ENCODE results near the gene GET3. TPM values are rescaled to one million over a fixed set of nuclear protein-coding genes. Genes with fewer than 3 reads are reported as not detected.
A peak's percentile ranks its signal among the peaks of the same experiment; 100 is the strongest.

GET3 gene
- total RNA-seq = 104 and 107 TPM in 2 replicates

DNA sequence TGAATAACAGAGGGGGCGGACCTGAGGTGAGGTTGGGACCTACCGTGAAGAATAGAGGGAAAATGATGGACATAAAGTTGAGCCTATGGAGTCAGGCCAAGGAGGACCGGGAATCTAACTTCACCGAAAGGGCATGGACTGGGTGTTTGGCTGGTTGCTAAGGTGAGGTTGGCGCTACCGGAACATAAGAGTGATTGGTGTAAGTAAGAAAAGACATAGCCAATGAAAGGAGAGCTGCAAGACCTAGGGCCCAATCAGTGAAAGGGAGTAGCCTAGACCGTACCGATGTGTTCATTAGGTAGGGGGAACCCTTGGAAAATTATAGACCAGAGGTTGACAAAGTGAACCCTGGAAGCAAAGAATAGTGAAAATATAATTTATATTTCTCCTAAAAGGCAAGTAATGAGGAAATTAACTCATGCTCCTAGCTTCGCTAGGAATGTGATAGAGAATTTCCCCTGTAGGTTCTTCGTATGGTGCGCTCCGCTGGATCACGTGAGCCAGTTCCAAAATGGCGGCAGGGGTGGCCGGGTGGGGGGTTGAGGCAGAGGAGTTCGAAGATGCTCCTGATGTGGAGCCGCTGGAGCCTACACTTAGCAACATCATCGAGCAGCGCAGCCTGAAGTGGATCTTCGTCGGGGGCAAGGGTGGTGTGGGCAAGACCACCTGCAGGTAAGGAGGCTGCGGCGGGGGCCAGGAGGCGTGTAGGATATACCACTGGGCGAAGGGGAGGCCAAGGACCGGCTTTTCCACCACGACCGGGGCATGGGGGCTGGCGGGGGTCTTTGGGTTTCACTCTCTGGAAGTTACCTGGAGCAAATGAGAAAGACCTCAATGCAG is at the start of gene GET3:
Gene GET3 (plus strand): TSS at position 503 of the 840 bp plus-strand sequence. CDS start 9 bp downstream, at position 512.
- FAIRE-seq = peak; percentile 97
- peak; percentile 100 for DNase-seq (ENCODE audit: low read depth)
- peak within 1 kb of the TSS; percentile 81 for H3K4me3 ChIP-seq (ENCODE audit: low read depth, low read length)
- H3K36me3 ChIP-seq (ENCODE audit: control insufficient read depth, insufficient read depth, low read length) = peaks cover 8% of the 10 kb centered on the region
- no peaks in the 10 kb centered on the region for H3K27me3 ChIP-seq (ENCODE audit: control insufficient read depth, insufficient read depth, low read length)
- TF ChIP-seq, protein P1, sequence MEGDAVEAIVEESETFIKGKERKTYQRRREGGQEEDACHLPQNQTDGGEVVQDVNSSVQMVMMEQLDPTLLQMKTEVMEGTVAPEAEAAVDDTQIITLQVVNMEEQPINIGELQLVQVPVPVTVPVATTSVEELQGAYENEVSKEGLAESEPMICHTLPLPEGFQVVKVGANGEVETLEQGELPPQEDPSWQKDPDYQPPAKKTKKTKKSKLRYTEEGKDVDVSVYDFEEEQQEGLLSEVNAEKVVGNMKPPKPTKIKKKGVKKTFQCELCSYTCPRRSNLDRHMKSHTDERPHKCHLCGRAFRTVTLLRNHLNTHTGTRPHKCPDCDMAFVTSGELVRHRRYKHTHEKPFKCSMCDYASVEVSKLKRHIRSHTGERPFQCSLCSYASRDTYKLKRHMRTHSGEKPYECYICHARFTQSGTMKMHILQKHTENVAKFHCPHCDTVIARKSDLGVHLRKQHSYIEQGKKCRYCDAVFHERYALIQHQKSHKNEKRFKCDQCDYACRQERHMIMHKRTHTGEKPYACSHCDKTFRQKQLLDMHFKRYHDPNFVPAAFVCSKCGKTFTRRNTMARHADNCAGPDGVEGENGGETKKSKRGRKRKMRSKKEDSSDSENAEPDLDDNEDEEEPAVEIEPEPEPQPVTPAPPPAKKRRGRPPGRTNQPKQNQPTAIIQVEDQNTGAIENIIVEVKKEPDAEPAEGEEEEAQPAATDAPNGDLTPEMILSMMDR (IDR thresholded peaks at IDR 0.05; ENCODE audit: insufficient read depth, low read length, severe bottlenecking) = no peak

DNA sequence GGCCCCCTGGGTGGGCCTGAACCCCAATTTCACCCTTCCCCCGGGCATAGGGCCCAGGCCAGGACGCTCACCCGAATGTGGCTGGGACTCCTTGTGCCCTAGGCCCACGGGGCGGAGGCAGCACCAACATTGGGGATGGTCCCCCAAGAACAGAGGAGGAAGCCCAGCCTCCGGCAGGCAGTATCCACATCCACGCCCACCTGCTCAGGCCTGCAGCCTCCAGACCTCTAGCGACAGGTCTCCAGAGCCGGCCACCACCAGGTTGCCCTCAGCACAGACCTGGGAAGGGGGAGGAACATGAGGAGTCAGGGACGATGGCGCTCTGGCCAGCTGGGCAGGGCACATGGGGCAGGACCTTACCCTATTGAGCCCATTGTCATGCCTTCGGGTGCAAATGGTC is 48.3 kb upstream of the GET3 start:
- peaks cover 15% of the 10 kb centered on the region for H3K36me3 ChIP-seq (ENCODE audit: control insufficient read depth, insufficient read depth, low read length)
- H3K4me3 ChIP-seq (ENCODE audit: low read depth, low read length) = no peak overlapping the region
- H3K27me3 ChIP-seq (ENCODE audit: control insufficient read depth, insufficient read depth, low read length) = no peaks in the 10 kb centered on the region
- no peak for FAIRE-seq
- TF ChIP-seq, protein P1 (IDR thresholded peaks at IDR 0.05; ENCODE audit: insufficient read depth, low read length, severe bottlenecking) = no peak
- no peak for DNase-seq (ENCODE audit: low read depth)

DNA sequence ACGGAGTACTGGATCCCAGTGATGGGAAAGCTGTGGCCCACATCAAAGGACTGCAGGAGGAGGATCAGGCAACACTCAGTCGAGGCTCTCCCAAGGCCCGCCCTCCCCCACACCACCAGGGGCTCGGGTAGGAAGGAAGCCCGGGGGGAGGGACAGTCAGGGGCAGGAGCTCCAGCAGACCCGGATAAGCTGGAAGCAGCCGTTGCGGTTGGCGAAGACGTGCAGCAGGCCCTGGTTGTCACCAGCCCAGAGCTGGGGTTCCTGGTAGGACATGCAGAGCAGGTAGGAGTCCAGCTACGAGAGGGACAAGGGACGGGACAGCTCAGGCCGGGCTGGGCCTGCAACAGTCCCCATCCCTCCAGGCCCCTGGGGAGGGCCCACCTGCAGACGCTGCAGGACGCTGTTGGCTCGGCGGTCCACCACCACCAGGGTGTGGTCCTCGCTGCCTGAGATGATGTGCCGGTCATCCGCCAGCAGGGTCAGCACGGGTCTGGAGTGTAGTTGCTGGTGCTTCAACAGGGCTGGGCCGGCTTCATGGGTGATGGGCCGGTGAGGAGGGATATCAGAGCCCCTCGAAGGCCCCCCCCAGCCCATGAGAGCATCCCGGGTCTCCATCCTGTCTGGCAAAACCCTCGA is 47.6 kb upstream of the GET3 start:
- H3K36me3 ChIP-seq (ENCODE audit: control insufficient read depth, insufficient read depth, low read length) = peaks cover 15% of the 10 kb centered on the region
- DNase-seq (ENCODE audit: low read depth) (no peak), FAIRE-seq (no peak)
- H3K27me3 ChIP-seq (ENCODE audit: control insufficient read depth, insufficient read depth, low read length) = no peaks in the 10 kb centered on the region
- TF ChIP-seq, protein P1 (IDR thresholded peaks at IDR 0.05; ENCODE audit: insufficient read depth, low read length, severe bottlenecking) = no peak
- H3K4me3 ChIP-seq (ENCODE audit: low read depth, low read length) = no peak overlapping the region

DNA sequence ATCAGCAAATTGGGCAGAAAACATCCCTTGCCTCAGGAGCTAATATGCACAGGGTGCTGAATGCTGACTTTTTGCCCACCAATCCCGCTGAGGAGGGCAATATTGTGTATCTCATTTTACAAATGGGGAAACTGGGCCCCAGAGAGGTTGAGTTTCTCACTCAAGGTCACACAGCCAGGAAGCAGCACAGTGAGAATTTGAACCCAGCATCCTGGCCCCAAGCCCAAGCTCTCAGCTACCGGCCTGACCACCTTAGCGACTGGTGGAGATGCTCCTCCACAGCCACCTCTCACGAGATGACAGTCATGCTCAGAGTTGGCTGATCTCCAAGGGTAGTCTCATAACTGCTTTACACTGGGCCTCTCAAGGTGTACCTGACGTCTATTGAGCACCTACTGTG is 44.3 kb upstream of the GET3 start:
- TF ChIP-seq, protein P1 (IDR thresholded peaks at IDR 0.05; ENCODE audit: insufficient read depth, low read length, severe bottlenecking) = no peak
- H3K27me3 ChIP-seq (ENCODE audit: control insufficient read depth, insufficient read depth, low read length) = no peaks in the 10 kb centered on the region
- FAIRE-seq (no peak), DNase-seq (ENCODE audit: low read depth) (no peak)
- peaks cover 10% of the 10 kb centered on the region for H3K36me3 ChIP-seq (ENCODE audit: control insufficient read depth, insufficient read depth, low read length)
- H3K4me3 ChIP-seq (ENCODE audit: low read depth, low read length) = no peak overlapping the region

DNA sequence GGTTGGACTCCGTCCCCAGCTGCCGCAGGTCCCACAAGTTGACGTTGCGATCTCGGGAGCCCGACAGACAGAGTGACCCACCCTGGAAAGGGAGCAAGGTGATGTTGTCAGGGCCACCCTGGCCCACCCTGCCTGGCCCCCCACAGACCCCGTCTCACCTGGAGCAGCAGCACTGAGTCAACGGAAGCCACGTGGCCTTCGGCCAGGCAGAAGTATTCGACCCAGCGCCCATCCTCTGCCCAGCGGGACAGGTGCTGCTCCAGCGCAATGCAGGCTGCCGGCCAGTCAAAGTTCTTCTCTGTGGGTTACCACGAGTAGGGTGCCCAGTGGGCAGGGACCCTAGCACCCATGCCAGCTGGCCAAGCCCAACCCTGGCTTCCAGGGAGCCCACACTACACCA is 42.7 kb upstream of the GET3 start:
- no peak for DNase-seq (ENCODE audit: low read depth)
- no peak overlapping the region for H3K4me3 ChIP-seq (ENCODE audit: low read depth, low read length)
- FAIRE-seq = no peak
- H3K36me3 ChIP-seq (ENCODE audit: control insufficient read depth, insufficient read depth, low read length) = peaks cover 4% of the 10 kb centered on the region
- TF ChIP-seq, protein P1 (IDR thresholded peaks at IDR 0.05; ENCODE audit: insufficient read depth, low read length, severe bottlenecking) = no peak
- H3K27me3 ChIP-seq (ENCODE audit: control insufficient read depth, insufficient read depth, low read length) = no peaks in the 10 kb centered on the region

Data from bronchial epithelial cell (primary cell).